ENCODE data around the gene DRAM2. TPM values are rescaled to one million over a fixed set of nuclear protein-coding genes. Genes with fewer than 3 reads are reported as not detected.

The DRAM2 gene
- total and polyA plus RNA-seq, 9 of the 15 experiments (the other 6 are each of a cell fraction or from before 2014, with no cell fraction given), result 29.0 to 161 (median 53.5) TPM

GRCh38 chr1:111161843-111162487 is 22.1 kb upstream of the DRAM2 start (continued):
- TF ChIP-seq, protein P1, sequence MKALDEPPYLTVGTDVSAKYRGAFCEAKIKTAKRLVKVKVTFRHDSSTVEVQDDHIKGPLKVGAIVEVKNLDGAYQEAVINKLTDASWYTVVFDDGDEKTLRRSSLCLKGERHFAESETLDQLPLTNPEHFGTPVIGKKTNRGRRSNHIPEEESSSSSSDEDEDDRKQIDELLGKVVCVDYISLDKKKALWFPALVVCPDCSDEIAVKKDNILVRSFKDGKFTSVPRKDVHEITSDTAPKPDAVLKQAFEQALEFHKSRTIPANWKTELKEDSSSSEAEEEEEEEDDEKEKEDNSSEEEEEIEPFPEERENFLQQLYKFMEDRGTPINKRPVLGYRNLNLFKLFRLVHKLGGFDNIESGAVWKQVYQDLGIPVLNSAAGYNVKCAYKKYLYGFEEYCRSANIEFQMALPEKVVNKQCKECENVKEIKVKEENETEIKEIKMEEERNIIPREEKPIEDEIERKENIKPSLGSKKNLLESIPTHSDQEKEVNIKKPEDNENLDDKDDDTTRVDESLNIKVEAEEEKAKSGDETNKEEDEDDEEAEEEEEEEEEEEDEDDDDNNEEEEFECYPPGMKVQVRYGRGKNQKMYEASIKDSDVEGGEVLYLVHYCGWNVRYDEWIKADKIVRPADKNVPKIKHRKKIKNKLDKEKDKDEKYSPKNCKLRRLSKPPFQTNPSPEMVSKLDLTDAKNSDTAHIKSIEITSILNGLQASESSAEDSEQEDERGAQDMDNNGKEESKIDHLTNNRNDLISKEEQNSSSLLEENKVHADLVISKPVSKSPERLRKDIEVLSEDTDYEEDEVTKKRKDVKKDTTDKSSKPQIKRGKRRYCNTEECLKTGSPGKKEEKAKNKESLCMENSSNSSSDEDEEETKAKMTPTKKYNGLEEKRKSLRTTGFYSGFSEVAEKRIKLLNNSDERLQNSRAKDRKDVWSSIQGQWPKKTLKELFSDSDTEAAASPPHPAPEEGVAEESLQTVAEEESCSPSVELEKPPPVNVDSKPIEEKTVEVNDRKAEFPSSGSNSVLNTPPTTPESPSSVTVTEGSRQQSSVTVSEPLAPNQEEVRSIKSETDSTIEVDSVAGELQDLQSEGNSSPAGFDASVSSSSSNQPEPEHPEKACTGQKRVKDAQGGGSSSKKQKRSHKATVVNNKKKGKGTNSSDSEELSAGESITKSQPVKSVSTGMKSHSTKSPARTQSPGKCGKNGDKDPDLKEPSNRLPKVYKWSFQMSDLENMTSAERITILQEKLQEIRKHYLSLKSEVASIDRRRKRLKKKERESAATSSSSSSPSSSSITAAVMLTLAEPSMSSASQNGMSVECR (CRISPR knock-in tag; IDR thresholded peaks at IDR 0.05), result no peak
- TF ChIP-seq TFAM (CRISPR knock-in tag; conservative IDR thresholded peaks at IDR 0.05) (no peak), FOXM1 (IDR thresholded peaks at IDR 0.05; ENCODE audit: low read depth) (peak; percentile 97), FOXM1 (CRISPR knock-in tag; IDR thresholded peaks at IDR 0.05; ENCODE audit: low read depth) (no peak), C11orf30 (IDR thresholded peaks at IDR 0.05; ENCODE audit: low read depth) (no peak), RNF2 (IDR thresholded peaks at IDR 0.05) (peak; percentile 58; the same call in 1 of the 2 replicates), STAT6 (CRISPR knock-in tag; IDR thresholded peaks at IDR 0.05) (no peak), CTCF (IDR thresholded peaks at IDR 0.05 in 2 of 3, conservative IDR thresholded peaks at IDR 0.05 in 1 of 3; ENCODE audit: insufficient read depth in 2 of 3, low read depth in 1 of 3, low read length in 3 of 3) (no peak), ZNF696 (CRISPR knock-in tag; conservative IDR thresholded peaks at IDR 0.05) (0 out of 2 replicates have a peak, but pooled peaks have one; percentile 61), DPF2 (IDR thresholded peaks at IDR 0.05) (peak; percentile 98), NR2C2 (CRISPR knock-in tag; IDR thresholded peaks at IDR 0.05) (no peak), NR2C2 (tag; IDR thresholded peaks at IDR 0.05) (peak; percentile 15; the same call in 1 of the 2 replicates)
- TF ChIP-seq, protein P2, sequence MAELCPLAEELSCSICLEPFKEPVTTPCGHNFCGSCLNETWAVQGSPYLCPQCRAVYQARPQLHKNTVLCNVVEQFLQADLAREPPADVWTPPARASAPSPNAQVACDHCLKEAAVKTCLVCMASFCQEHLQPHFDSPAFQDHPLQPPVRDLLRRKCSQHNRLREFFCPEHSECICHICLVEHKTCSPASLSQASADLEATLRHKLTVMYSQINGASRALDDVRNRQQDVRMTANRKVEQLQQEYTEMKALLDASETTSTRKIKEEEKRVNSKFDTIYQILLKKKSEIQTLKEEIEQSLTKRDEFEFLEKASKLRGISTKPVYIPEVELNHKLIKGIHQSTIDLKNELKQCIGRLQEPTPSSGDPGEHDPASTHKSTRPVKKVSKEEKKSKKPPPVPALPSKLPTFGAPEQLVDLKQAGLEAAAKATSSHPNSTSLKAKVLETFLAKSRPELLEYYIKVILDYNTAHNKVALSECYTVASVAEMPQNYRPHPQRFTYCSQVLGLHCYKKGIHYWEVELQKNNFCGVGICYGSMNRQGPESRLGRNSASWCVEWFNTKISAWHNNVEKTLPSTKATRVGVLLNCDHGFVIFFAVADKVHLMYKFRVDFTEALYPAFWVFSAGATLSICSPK (IDR thresholded peaks at IDR 0.05; ENCODE audit: borderline replicate concordance), result no peak
- TF ChIP-seq, protein P3, sequence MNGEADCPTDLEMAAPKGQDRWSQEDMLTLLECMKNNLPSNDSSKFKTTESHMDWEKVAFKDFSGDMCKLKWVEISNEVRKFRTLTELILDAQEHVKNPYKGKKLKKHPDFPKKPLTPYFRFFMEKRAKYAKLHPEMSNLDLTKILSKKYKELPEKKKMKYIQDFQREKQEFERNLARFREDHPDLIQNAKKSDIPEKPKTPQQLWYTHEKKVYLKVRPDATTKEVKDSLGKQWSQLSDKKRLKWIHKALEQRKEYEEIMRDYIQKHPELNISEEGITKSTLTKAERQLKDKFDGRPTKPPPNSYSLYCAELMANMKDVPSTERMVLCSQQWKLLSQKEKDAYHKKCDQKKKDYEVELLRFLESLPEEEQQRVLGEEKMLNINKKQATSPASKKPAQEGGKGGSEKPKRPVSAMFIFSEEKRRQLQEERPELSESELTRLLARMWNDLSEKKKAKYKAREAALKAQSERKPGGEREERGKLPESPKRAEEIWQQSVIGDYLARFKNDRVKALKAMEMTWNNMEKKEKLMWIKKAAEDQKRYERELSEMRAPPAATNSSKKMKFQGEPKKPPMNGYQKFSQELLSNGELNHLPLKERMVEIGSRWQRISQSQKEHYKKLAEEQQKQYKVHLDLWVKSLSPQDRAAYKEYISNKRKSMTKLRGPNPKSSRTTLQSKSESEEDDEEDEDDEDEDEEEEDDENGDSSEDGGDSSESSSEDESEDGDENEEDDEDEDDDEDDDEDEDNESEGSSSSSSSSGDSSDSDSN (IDR thresholded peaks at IDR 0.05; ENCODE audit: borderline replicate concordance in 1 of 2, low read depth in 2 of 2, low read length in 2 of 2), result no peak

All from K562 (cell line).